K562 (cell line): ENCODE data around the gene WDR70.

Experiments
- CEBPB ChIP-seq: fragments of 450-650 bp; IDR thresholded peaks from 2 replicates; pipeline ENCODE4 v1.6.1; 2016; ENCODE audit warnings: missing genetic modification characterization, missing compliant biosample characterization
- MYBL2 ChIP-seq, 2 experiments: fragments of 450-650 bp in 1 of 2; sonication (generic) in 1 of 2; formaldehyde crosslinking in 1 of 2; IDR thresholded peaks; 2 replicates each; pipeline versions ENCODE4 v1.6.1 to v1.8.1; 2017 to 2022; ENCODE audit warnings: borderline replicate concordance in 1 of 2, inconsistent platforms in 1 of 2, low read depth in 1 of 2, mild to moderate bottlenecking in 1 of 2, missing genetic modification reagents in 1 of 2, moderate library complexity in 1 of 2
- POLR2A ChIP-seq: fragments of 450-650 bp; conservative IDR thresholded peaks from 2 replicates; pipeline ENCODE4 v1.6.1; 2016
- POLR2AphosphoS5 ChIP-seq: IDR thresholded peaks from 2 replicates; pipeline ENCODE4 v1.6.1; 2011; ENCODE audit warnings: mild to moderate bottlenecking, low read depth, low read length, moderate library complexity; ENCODE audit not compliant: control insufficient read depth, insufficient read depth
- SMARCA4 ChIP-seq: fragments of 450-650 bp; IDR thresholded peaks from 2 replicates; pipeline ENCODE4 v1.6.1; 2016
- SMC3 ChIP-seq: conservative IDR thresholded peaks from 2 replicates; pipeline ENCODE4 v1.6.1; 2011; ENCODE audit warnings: low read depth, low read length, improper control_type of control experiment; ENCODE audit not compliant: insufficient read depth
- SPI1 ChIP-seq: IDR thresholded peaks from 2 replicates; pipeline ENCODE4 v1.6.1; 2011; ENCODE audit warnings: low read depth, low read length, control low read depth, borderline replicate concordance
- ZNF707 ChIP-seq: fragments of 250-450 bp; sonication (Bioruptor Pico); conservative IDR thresholded peaks from 2 replicates; pipeline ENCODE4 v1.8.0; 2022; ENCODE audit warnings: inconsistent platforms, mild to moderate bottlenecking, moderate library complexity
- ZNF79 ChIP-seq: fragments of 250-450 bp; sonication (Bioruptor Pico); IDR thresholded peaks from 2 replicates; pipeline ENCODE4 v1.4.0; 2020; ENCODE audit warnings: low read depth, mild to moderate bottlenecking, moderate library complexity
- TF ChIP-seq, protein P1 (sequence below), 3 experiments: IDR thresholded peaks in 2 of 3; conservative IDR thresholded peaks in 1 of 3; 2 replicates each; pipeline ENCODE4 v1.5.1; 2011 to 2012; ENCODE audit warnings: low read length in 3 of 3, mild to moderate bottlenecking in 3 of 3, control low read depth in 2 of 3, improper control_type of control experiment in 1 of 3, inconsistent platforms in 1 of 3, low read depth in 1 of 3, mixed read lengths in 1 of 3, moderate library complexity in 1 of 3; ENCODE audit not compliant: insufficient read depth in 2 of 3

DNA sequence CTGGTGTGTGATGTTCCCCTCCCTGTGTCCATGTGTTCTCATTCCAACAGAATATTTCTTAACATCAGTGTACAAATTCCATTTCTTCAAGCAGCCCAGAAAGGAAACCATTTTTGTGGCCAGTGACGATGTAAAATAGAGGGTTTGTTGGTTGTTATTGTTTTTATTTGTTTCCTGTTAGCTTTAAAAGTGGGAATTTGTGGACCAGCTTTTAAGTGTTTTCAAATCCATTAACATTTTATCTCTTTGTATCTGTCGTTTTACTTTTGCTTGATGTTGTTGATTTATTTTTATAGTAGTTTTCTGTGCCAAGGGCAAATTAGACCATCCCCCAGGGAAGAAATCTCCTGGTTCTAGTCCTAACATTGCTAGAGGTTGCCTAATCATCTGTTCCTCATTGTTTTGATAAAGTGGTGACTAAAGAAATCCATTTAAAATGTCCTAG is 360.7 kb downstream of the WDR70 start:
- TF ChIP-seq POLR2AphosphoS5 (no peak), ZNF707 (CRISPR knock-in tag) (no peak), SMARCA4 (no peak), CEBPB (tag) (no peak), POLR2A (no peak), ZNF79 (CRISPR knock-in tag) (no peak), SPI1 (no peak), MYBL2 (IDR thresholded peaks at IDR 0.05; ENCODE audit: low read depth) (no peak), MYBL2 (CRISPR knock-in tag; IDR thresholded peaks at IDR 0.05; ENCODE audit: borderline replicate concordance) (no peak), SMC3 (no peak)
- TF ChIP-seq, protein P1, sequence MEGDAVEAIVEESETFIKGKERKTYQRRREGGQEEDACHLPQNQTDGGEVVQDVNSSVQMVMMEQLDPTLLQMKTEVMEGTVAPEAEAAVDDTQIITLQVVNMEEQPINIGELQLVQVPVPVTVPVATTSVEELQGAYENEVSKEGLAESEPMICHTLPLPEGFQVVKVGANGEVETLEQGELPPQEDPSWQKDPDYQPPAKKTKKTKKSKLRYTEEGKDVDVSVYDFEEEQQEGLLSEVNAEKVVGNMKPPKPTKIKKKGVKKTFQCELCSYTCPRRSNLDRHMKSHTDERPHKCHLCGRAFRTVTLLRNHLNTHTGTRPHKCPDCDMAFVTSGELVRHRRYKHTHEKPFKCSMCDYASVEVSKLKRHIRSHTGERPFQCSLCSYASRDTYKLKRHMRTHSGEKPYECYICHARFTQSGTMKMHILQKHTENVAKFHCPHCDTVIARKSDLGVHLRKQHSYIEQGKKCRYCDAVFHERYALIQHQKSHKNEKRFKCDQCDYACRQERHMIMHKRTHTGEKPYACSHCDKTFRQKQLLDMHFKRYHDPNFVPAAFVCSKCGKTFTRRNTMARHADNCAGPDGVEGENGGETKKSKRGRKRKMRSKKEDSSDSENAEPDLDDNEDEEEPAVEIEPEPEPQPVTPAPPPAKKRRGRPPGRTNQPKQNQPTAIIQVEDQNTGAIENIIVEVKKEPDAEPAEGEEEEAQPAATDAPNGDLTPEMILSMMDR (IDR thresholded peaks at IDR 0.05 in 2 of 3, conservative IDR thresholded peaks at IDR 0.05 in 1 of 3; ENCODE audit: insufficient read depth in 2 of 3, low read depth in 1 of 3, low read length in 3 of 3) = no peak
